Measurements from ENCODE around the gene TPK1. TPM values are rescaled to one million over a fixed set of nuclear protein-coding genes. Genes with fewer than 3 reads are reported as not detected.
"Not testable (repeated sequence)": the region's sequence is repeated elsewhere in the genome, so short reads cannot be mapped to it uniquely, and the experiment has no call there.

Gene TPK1
- total and polyA plus RNA-seq, 4 donors = 3.5 to 15.5 (median 7.8) TPM

- Histone ChIP-seq H3K36me3 (ENCODE audit: control insufficient read depth, insufficient read depth, low read length) (no peaks in the 10 kb centered on the region), H3K27ac (ENCODE audit: low read depth, low read length) (no peak overlapping the region), H3K4me1 (ENCODE audit: control insufficient read depth, insufficient read depth, low read length) (no peaks in the 10 kb centered on the region), H3K4me3 (ENCODE audit: low read depth, low read length) (no peak overlapping the region), H3K27me3 (ENCODE audit: control insufficient read depth, insufficient read depth, low read length) (no peaks in the 10 kb centered on the region), H3K9me3 (ENCODE audit: control insufficient read depth, insufficient read depth, low read length) (no peaks in the 10 kb centered on the region)
- peak in 1 of 6 donors; percentile 67 for DNase-seq (ENCODE audit: low read depth in 4 of 6, low spot score in 6 of 6)
- WGBS (ENCODE audit: insufficient coverage) = no CpG with 5 or more reads among the region's 1 CpG
Measured at GRCh38 chr7:144785521-144785920, 50.3 kb downstream of the TPK1 start.

DNA sequence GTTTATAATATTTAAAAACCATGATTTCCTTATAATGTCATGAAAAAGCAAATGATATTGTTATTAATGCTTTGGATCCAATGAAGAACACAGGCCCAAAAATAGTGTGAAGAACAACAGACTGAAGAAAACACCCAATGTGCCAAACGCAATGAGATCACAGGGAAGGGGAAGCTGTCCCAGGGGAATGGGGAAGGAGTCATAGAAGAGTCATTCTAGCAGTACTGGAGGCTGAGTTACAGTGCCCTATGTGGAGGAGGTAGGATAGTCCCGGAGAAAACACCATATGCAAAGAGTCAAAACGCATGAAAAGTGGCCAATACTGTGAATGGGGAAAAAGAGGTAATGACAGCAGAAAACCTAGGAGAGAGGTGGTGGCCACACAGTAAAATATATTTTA, 50.9 kb downstream of the TPK1 start:
- Histone ChIP-seq H3K27ac (ENCODE audit: low read depth, low read length) (no peak overlapping the region), H3K4me1 (ENCODE audit: control insufficient read depth, insufficient read depth, low read length) (no peaks in the 10 kb centered on the region), H3K9me3 (ENCODE audit: control insufficient read depth, insufficient read depth, low read length) (no peaks in the 10 kb centered on the region), H3K4me3 (ENCODE audit: low read depth, low read length) (no peak overlapping the region), H3K27me3 (ENCODE audit: control insufficient read depth, insufficient read depth, low read length) (no peaks in the 10 kb centered on the region), H3K36me3 (ENCODE audit: control insufficient read depth, insufficient read depth, low read length) (no peaks in the 10 kb centered on the region)
- DNase-seq (ENCODE audit: low read depth in 4 of 6, low spot score in 6 of 6) = peak in 1 of 6 donors; percentile 32
- 71% methylated on average over 1 of the region's 3 CpGs for WGBS (ENCODE audit: insufficient coverage)

GRCh38 chr7:144784441-144784840, 51.4 kb downstream of the TPK1 start:
- no peak overlapping the region for H3K27ac ChIP-seq (ENCODE audit: low read depth, low read length)
- no peaks in the 10 kb centered on the region for H3K9me3 ChIP-seq (ENCODE audit: control insufficient read depth, insufficient read depth, low read length)
- DNase-seq (ENCODE audit: low read depth in 4 of 6, low spot score in 6 of 6) = no peak
- H3K4me3 ChIP-seq (ENCODE audit: low read depth, low read length) = no peak overlapping the region
- WGBS (ENCODE audit: insufficient coverage) = no CpG with 5 or more reads among the region's 2 CpGs
- H3K36me3 ChIP-seq (ENCODE audit: control insufficient read depth, insufficient read depth, low read length) = no peaks in the 10 kb centered on the region
- H3K27me3 ChIP-seq (ENCODE audit: control insufficient read depth, insufficient read depth, low read length) = no peaks in the 10 kb centered on the region
- no peaks in the 10 kb centered on the region for H3K4me1 ChIP-seq (ENCODE audit: control insufficient read depth, insufficient read depth, low read length)

GRCh38 chr7:144782883-144783282, 53.0 kb downstream of the TPK1 start:
- no peaks in the 10 kb centered on the region for H3K27me3 ChIP-seq (ENCODE audit: control insufficient read depth, insufficient read depth, low read length)
- no CpG with 5 or more reads among the region's 1 CpG for WGBS (ENCODE audit: insufficient coverage)

DNA sequence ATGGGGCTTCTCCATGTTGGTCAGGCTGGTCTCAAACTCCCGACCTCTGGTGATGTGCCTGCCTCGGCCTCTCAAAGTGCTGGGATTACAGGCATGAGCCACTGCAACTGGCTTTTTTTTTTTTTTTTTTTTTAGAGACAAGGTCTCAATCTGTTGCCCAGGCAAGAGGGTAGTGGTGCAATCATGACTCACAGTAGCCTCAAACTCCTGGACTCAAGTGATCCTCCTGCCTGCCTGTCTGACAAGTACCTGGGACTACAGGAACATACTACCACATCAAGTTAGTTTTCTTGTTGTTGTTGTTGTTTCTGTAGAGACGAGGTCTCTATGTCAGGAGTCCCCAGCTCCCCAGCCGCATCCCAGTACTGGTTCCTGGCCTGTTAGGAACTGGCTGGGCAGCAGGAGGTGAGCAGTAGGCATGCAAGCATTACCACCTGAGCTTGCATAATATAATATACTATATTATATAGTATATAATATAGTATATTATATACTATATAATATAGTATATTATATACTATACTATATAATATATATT, 55.7 kb downstream of the TPK1 start:
- Histone ChIP-seq H3K27ac (ENCODE audit: low read depth, low read length) (no peak overlapping the region), H3K36me3 (ENCODE audit: control insufficient read depth, insufficient read depth, low read length) (no peaks in the 10 kb centered on the region), H3K9me3 (ENCODE audit: control insufficient read depth, insufficient read depth, low read length) (no peaks in the 10 kb centered on the region), H3K4me3 (ENCODE audit: low read depth, low read length) (no peak overlapping the region), H3K4me1 (ENCODE audit: control insufficient read depth, insufficient read depth, low read length) (no peaks in the 10 kb centered on the region), H3K27me3 (ENCODE audit: control insufficient read depth, insufficient read depth, low read length) (no peaks in the 10 kb centered on the region)
- 100% methylated on average over 1 of the region's 4 CpGs for WGBS (ENCODE audit: insufficient coverage)
- DNase-seq (ENCODE audit: low read depth in 4 of 6, low spot score in 6 of 6) = no peak

More at GRCh38 chr7:144782883-144783282, 53.0 kb downstream of the TPK1 start:
- H3K36me3 ChIP-seq (ENCODE audit: control insufficient read depth, insufficient read depth, low read length) = no peaks in the 10 kb centered on the region
- H3K4me1 ChIP-seq (ENCODE audit: control insufficient read depth, insufficient read depth, low read length) = no peaks in the 10 kb centered on the region
- no peak overlapping the region for H3K4me3 ChIP-seq (ENCODE audit: low read depth, low read length)
- no peak for DNase-seq (ENCODE audit: low read depth in 4 of 6, low spot score in 6 of 6)
- no peaks in the 10 kb centered on the region for H3K9me3 ChIP-seq (ENCODE audit: control insufficient read depth, insufficient read depth, low read length)
- no peak overlapping the region for H3K27ac ChIP-seq (ENCODE audit: low read depth, low read length)

DNA sequence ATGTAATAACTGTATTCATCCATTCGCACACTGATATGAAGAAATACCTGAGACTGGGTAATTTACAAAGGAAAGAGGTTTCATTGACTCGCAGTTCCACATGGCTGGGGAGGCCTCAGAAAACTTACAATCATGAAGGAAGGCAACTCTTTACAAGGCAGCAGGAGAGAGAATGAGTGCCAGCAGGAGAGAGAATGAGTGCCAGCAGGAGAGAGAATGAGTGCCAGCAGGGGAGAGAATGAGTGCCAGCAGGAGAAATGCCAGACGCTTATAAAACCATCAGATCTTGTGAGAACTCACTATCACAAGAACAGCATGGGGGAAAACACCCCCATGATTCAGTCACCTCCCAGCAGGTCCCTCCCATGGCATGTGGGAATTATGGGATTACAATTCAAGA, 58.0 kb downstream of the TPK1 start:
- H3K27ac ChIP-seq (ENCODE audit: low read depth, low read length); H3K27me3 ChIP-seq (ENCODE audit: control insufficient read depth, insufficient read depth, low read length); H3K9me3 ChIP-seq (ENCODE audit: control insufficient read depth, insufficient read depth, low read length); H3K4me1 ChIP-seq (ENCODE audit: control insufficient read depth, insufficient read depth, low read length); DNase-seq (ENCODE audit: low read depth in 4 of 6, low spot score in 6 of 6); H3K4me3 ChIP-seq (ENCODE audit: low read depth, low read length); H3K36me3 ChIP-seq (ENCODE audit: control insufficient read depth, insufficient read depth, low read length): not testable (repeated sequence)
- WGBS (ENCODE audit: insufficient coverage) = 77% methylated on average over 1 of the region's 3 CpGs

DNA sequence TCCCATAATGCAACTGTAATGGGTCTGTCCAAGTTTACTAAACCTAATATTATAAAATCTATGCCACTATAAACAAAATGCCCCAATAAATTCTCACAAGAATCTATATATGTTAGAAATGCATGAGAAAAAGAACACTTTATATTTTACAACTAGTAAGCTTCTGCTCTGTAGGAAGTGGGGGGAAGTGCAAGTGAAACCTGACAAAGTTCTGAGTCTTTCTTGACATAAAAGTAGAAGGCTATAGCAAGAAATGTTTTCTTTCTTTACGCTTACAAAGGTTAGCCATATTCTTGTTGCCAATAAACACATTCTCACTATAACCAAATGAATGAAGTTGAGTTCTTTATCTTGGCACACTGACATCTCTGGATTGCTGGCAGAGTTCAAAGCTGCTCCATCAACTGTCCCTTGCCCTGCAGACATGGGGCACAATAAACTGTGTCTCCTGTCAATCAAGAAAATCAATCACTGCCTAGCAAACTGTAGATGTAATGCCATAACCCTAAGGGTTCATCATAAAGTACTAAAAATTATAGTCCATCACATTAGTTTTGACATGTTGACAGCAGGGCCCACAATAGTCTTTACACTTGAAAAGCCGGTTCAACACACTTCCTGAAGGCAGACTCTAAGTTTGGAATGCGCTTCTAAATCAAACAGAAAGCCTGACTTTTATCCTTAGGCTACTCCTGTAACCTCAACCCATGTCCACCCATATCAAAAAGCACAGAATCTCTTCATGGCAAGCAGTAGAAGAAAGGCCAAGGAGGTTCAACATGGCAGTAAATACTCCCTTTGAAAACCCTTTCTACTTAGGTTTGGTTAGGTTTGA, 58.6 kb downstream of the TPK1 start:
- no peaks in the 10 kb centered on the region for H3K9me3 ChIP-seq (ENCODE audit: control insufficient read depth, insufficient read depth, low read length)
- H3K36me3 ChIP-seq (ENCODE audit: control insufficient read depth, insufficient read depth, low read length) = no peaks in the 10 kb centered on the region
- DNase-seq (ENCODE audit: low read depth in 4 of 6, low spot score in 6 of 6) = no peak
- H3K27ac ChIP-seq (ENCODE audit: low read depth, low read length) = no peak overlapping the region
- 91% methylated on average over 1 of the region's 3 CpGs for WGBS (ENCODE audit: insufficient coverage)
- no peak overlapping the region for H3K4me3 ChIP-seq (ENCODE audit: low read depth, low read length)
- H3K4me1 ChIP-seq (ENCODE audit: control insufficient read depth, insufficient read depth, low read length) = no peaks in the 10 kb centered on the region
- no peaks in the 10 kb centered on the region for H3K27me3 ChIP-seq (ENCODE audit: control insufficient read depth, insufficient read depth, low read length)

DNA sequence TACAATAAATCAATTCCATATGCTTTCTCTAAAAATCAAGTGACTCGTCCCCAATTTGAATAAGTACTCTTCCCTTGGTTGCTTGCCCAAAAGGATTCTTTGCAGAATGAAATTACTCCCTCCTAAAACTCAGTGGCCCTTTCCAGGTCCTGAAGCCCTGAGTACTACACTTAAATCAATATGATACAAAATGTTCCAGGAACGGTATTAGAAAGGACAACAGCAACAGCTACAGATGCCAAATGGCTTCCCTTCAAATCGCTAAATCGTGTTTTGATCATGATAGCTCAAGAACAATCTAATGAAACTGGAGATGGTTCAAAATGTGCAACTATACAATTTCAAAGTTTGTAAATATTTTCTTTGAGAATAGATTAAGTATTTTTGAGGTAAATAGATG, 59.4 kb downstream of the TPK1 start:
- no peaks in the 10 kb centered on the region for H3K27me3 ChIP-seq (ENCODE audit: control insufficient read depth, insufficient read depth, low read length)
- H3K4me1 ChIP-seq (ENCODE audit: control insufficient read depth, insufficient read depth, low read length) = no peaks in the 10 kb centered on the region
- no peak overlapping the region for H3K27ac ChIP-seq (ENCODE audit: low read depth, low read length)
- no peaks in the 10 kb centered on the region for H3K36me3 ChIP-seq (ENCODE audit: control insufficient read depth, insufficient read depth, low read length)
- H3K9me3 ChIP-seq (ENCODE audit: control insufficient read depth, insufficient read depth, low read length) = no peaks in the 10 kb centered on the region
- 67% methylated on average over 1 of the region's 4 CpGs for WGBS (ENCODE audit: insufficient coverage)
- DNase-seq (ENCODE audit: low read depth in 4 of 6, low spot score in 6 of 6) = no peak
- no peak overlapping the region for H3K4me3 ChIP-seq (ENCODE audit: low read depth, low read length)

DNA sequence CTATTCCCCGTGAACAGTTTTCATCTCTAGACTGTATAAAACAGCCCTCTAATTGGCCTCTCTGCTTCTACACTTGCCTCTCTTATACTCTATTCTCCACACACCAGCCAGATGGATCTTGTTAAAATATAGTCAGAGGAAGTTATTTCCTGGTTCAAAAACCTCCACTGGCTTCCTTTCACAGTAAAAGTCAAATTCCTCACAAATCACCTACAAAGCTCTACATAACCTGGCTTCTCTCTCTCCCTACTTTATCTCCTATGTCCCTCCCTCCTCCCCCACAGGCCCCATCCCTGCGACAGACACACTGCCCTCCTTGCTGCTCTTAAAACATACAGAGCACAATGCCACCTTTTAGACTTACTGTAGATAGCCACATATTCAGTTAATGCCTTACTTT, 60.1 kb downstream of the TPK1 start:
- H3K27ac ChIP-seq (ENCODE audit: low read depth, low read length) = no peak overlapping the region
- no peak for DNase-seq (ENCODE audit: low read depth in 4 of 6, low spot score in 6 of 6)
- H3K9me3 ChIP-seq (ENCODE audit: control insufficient read depth, insufficient read depth, low read length) = no peaks in the 10 kb centered on the region
- H3K4me3 ChIP-seq (ENCODE audit: low read depth, low read length) = no peak overlapping the region
- H3K27me3 ChIP-seq (ENCODE audit: control insufficient read depth, insufficient read depth, low read length) = no peaks in the 10 kb centered on the region
- no peaks in the 10 kb centered on the region for H3K4me1 ChIP-seq (ENCODE audit: control insufficient read depth, insufficient read depth, low read length)
- H3K36me3 ChIP-seq (ENCODE audit: control insufficient read depth, insufficient read depth, low read length) = no peaks in the 10 kb centered on the region
- WGBS (ENCODE audit: insufficient coverage) = 75% methylated on average over 1 of the region's 2 CpGs

DNA sequence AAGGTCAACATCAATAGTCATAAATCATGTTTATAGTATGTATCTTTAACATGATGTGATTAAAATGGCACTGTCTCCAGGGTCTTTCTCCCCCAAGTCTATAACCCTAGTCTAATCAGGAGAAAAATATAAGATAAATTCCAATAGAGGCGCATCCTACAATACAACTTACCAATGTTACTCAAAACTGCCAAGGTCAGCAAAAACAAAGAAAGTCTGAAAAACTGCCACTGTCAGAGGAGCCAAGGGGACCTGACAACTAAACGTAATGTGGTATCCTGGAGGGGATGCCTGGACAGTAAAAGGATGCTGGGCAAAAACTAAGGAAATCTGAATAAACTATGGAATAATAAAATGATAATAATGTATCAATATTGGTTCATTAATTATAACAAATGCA, 63.9 kb downstream of the TPK1 start:
- Histone ChIP-seq H3K4me3 (ENCODE audit: low read depth, low read length) (no peak overlapping the region), H3K27ac (ENCODE audit: low read depth, low read length) (no peak overlapping the region), H3K9me3 (ENCODE audit: control insufficient read depth, insufficient read depth, low read length) (no peaks in the 10 kb centered on the region), H3K27me3 (ENCODE audit: control insufficient read depth, insufficient read depth, low read length) (no peaks in the 10 kb centered on the region), H3K4me1 (ENCODE audit: control insufficient read depth, insufficient read depth, low read length) (no peaks in the 10 kb centered on the region), H3K36me3 (ENCODE audit: control insufficient read depth, insufficient read depth, low read length) (no peaks in the 10 kb centered on the region)
- DNase-seq (ENCODE audit: low read depth in 4 of 6, low spot score in 6 of 6) = no peak
- no CpG with 5 or more reads among the region's 2 CpGs for WGBS (ENCODE audit: insufficient coverage)

Measured in spinal cord (tissue), 10 donors.